ENCODE results near the gene CRHR1.

GRCh38 chr17:45756266-45756991, 27.7 kb upstream of the CRHR1 start:
- no peak for TF ChIP-seq POLR2A (IDR thresholded peaks at IDR 0.05)
- TF ChIP-seq CTCF (IDR thresholded peaks at IDR 0.05): no peak
